Inflammatory macrophage treated with lipopolysaccharide for 4 hours (primary cell): Measurements from ENCODE around the gene KCNQ1.

Source experiments
- DNase-seq: peaks from one replicate; pipeline ENCODE4 v3.0.0-alpha.2; 2020

KCNQ1 gene

GRCh38 chr11:2558397-2558796, 113.6 kb downstream of the KCNQ1 start:
- no peak for DNase-seq

- DNase-seq = no peak
Observed at GRCh38 chr11:2558861-2559526, 114.2 kb downstream of the KCNQ1 start.

- no peak for DNase-seq
Observed at GRCh38 chr11:2559527-2560311, 114.9 kb downstream of the KCNQ1 start.

DNA sequence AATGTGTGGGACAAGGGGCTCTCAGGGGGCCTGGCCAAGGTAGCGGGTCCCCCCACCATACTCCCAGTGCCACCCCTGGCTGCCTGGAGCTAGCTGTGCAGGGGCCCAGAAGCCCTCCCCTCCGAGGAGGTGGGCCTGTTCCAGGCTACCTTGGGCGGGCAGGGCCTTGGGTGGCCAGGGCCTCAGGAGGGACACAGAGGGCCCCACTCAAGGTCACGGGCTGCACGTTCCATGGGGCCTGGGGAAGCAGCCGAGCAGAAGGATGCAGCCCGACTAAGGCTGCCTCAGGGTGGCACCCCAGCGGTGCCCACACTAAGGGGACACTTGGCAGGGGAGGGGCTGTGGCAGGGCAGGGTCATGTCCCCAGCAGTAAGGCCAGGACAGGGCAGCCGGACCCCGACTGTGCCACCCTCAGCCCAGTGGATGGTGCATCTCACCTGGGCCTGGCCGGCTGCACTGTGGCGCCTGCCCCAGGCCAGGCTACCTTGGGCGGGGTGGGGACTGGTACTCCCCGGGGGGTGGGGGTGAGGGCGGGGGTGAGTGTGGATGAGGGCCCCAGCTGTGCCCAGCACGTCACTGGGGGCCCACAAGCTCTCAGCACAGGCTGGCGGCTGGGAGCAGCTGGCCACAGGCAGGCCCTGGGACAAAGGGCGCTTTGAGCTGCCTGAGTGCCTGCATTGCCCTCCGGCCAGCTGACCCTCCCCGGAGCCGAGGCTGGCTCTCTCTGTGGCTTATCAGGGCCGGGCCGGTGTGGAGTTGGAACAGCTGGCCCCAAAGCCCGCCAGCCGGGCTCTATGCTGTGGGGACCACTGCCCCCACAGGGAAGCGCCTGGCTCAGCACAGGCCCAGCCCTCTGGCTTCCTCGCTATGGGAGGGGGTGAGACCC, 117.1 kb downstream of the KCNQ1 start:
- no peak for DNase-seq

GRCh38 chr11:2562890-2563212, 118.0 kb downstream of the KCNQ1 start:
- DNase-seq = no peak

- no peak for DNase-seq
Observed at GRCh38 chr11:2563213-2564007, 118.6 kb downstream of the KCNQ1 start.

DNA sequence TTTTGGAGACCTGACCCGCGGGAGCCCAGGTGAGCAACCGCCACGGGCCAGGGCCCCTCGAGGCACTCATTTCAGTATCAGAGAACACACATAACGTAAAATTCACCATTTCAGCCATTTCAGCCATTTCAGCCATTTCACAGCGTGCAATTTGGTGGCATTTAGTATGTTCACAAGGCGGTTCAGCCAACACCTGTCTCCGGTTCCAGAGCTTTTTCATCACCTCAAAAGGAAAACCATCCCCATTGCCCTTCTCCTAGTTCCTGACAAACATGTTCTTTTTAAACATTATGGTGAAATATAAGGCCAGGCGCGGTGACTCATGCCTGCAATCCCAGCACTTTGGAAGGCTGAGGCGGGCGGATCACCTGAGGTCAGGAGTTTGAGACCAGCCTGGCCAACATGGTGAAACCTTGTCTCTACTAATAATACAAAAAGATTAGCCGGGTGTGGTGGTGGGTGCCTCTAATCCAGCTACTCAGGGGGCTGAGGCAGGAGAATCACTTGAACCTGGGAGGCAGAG, 119.3 kb downstream of the KCNQ1 start:
- DNase-seq = no peak

- peak; percentile 22 for DNase-seq
Observed at GRCh38 chr11:2564588-2565425, 120.0 kb downstream of the KCNQ1 start.

DNA sequence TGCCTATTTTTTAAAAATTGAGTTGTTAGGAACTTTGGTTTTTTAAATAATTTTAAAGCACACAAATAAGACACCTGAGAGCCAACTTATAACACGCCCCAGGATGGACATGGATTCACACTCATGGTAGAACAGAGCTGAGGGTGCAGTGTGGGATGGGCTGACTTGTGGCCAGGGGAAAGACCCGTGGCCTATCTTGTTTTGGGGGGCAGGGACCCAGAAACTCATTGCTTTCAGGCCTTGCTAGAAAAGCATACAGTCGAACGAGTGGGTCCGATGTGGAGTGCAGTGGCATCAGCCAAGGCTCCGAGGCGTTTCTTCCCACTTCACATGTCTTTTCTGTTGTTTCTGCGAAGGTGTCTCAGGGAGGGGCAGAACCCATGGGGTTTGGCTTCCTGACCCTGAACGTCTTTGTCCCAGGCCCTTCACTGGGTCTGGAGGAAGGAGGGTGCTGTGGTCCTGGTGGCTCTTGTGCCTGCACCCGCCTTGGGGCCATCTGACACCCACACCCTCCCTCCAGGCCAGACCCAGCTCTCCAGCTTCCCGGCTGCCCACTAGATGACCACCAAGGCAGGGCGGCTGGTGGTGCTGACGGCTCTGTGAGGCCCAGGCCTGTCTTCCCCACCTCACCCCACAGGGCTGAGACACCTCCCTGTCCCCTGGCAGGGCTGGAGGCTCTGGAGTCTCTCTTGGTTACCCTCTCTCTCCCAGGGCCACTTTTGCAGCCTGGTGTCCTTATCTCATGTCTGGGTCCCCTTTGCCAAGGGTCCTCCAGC, 120.8 kb downstream of the KCNQ1 start:
- no peak for DNase-seq

DNA sequence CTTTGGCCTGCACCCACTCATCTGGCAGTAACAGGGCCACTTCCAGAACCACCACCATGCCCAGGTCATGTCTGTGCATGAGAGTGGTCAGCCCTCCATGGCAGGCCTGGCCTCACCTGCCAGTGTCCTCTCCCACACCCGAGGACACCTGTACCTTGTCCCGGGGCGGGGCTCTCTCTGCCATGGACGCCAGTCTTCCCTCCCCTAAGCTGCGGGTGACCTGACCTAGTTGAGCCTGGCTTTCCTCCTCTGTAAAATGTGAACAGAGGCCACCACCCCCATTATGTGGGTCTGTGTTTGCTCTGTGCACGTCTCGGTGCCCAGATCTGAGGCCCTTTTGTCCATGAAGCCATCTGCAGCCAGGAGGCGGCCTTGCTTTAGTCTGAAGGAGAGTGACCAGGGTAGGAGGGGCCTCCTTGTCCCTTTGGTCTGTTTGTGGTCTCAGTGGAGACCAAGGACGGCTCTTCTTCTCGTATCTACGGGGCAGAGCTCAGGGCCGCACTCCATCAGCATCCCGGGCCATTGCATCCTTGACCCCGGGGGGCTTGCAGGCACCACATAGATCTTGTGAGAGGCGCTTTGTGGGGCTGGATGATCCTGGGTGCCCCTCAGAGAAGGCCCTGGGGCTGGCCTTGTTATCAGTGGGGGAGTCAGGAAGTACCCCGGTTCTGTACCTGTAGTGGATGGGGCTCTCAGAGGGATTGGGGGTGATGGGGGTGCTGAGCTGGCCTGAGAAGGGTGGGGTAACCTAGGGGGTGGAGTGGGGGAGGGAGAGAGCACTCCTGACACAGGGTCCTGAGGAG, 121.6 kb downstream of the KCNQ1 start:
- DNase-seq = no peak

- DNase-seq = no peak
Observed at GRCh38 chr11:2567026-2567671, 122.3 kb downstream of the KCNQ1 start.

DNA sequence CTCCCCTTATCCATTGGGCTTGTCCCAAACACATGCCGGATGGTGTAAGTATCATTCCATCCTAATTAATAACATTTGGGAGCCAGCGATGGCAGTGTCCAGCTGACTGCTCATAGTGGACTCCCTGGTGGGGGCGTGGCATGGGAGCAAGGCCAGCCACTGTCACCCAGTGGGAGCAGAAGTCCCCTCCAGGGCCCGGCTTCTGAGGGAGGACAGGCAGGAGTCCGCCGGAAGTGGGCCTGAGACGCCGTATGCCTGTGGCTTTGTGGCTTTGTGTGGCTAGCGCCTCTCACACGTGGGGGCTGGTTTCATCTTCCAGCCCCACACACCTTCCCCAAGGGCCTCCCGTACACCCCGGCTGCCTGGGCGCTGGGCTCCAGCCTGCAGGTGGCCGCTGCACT, 124.5 kb downstream of the KCNQ1 start:
- no peak for DNase-seq

DNA sequence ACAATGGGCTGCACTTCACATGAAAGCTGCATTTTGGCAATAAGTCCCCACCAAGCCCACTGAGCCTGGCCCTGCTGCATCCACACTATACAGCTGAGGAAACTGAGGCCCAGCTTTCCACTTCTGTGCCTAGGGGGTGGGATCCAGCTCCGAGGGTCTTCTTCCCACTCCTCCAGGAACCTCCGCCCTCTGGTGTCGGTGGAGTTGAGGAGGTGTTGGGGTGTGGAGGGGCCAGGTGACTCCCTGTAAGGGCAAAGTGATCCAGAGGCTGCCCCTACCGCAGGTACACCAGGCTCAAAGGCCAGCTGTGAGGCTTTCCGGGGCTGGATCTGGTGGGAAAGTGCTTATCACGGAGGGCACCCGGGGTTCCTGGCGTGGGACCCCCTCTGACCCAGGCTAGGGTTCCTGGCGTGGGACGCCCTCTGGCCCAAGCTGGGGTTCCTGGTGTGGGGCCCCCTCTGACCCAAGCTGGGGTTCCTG, 125.0 kb downstream of the KCNQ1 start:
- no peak for DNase-seq

GRCh38 chr11:2570211-2570811, 125.5 kb downstream of the KCNQ1 start:
- DNase-seq = no peak

GRCh38 chr11:2570841-2571597, 126.2 kb downstream of the KCNQ1 start:
- no peak for DNase-seq

DNA sequence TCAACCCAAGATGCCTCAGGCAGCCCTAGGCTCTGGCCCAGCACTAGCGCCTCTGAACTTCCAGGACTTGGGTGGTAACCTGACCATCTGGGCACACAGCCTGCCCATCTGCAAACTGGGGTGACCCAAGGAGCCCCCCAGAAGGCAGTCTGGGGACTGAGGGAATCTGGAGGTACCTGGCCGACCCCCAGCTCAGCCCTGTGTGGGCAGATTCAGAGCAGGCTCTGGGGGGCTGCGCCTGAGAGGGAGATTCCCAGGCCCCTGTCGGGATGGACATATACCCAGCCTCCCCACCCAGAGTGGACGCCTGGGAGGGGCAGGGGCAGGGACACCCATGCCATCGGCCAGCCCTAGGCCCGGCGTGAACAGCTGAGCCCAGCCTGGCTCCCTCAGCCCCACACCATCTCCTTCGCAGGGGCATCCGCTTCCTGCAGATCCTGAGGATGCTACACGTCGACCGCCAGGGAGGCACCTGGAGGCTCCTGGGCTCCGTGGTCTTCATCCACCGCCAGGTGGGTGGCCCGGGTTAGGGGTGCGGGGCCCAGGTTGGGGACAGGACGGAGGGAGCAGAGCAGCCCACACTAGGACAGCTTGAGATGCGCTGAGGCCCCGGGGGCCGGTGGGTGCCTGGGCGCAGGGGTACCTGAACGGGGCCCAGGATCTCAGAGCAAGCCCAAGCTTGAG, 126.9 kb downstream of the KCNQ1 start:
- no peak for DNase-seq

DNA sequence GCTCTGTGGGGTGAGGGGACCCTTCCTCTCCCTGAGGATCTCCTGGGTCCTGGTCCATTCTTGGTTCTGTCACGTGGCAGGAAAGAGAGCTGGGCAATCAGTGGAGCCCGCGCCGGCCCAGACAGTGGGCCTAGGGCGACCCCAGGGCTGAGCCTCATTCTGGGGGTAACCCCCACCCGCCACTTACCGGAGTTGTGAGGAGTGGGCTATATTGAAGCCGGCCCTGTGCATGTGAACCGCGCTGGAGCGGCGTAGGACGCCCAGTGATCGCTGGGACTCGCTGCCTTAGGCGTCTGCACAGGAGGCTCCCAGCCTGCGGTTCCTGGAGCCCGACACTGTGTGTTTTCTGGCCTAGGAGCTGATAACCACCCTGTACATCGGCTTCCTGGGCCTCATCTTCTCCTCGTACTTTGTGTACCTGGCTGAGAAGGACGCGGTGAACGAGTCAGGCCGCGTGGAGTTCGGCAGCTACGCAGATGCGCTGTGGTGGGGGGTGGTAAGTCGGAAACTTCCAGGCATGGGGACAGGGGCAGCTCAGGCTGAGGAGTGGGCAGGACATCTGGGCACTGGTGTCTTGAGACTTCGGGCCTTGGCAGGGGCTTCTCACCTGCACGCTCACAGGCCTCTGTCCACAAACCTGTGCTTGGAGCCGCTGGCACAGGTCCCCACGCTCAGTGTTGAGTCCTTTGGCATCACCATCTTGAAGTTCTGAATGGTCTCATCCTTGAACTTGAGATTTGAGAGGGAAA, 127.9 kb downstream of the KCNQ1 start:
- DNase-seq = no peak
